ENCODE measurements around the gene MPV17L2. TPM values are rescaled to one million over a fixed set of nuclear protein-coding genes. Genes with fewer than 3 reads are reported as not detected.
A peak's percentile ranks its signal among the peaks of the same experiment; 100 is the strongest.

MPV17L2 gene
- polyA plus RNA-seq, 2 of the 4 experiments (the other 2 are of a cell fraction): 8.3 to 13.9 TPM

DNA sequence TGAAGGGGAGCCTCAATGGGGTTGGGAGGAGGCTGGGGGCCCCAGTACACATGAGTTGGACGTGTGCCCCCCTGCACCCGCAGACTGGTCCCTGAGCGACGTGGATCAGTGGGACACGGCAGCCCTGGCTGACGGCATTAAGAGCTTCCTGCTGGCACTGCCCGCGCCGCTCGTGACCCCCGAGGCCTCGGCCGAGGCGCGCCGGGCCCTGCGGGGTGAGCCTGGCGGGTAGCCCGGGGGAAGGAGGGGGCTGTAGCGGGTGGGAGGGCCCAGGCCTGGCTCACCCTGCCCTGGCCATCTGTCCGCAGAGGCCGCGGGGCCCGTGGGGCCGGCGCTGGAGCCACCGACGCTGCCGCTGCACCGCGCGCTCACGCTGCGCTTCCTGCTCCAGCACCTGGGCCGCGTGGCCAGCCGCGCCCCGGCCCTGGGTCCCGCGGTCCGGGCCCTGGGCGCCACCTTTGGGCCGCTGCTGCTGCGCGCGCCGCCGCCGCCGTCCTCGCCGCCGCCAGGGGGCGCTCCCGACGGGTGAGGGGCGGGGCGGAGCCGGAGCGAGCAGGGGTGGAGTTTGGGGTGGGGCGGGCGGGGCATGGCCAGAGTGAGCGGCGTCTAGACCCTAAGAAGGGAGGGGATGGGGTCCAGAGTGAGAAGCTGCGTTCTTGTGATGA is 31.9 kb upstream of the MPV17L2 start (continued):
- TF ChIP-seq SMC3 (IDR thresholded peaks at IDR 0.05) (peak; percentile 51), JUN (IDR thresholded peaks at IDR 0.05) (peak in 1 of 2 experiments; percentile 24; a peak in 1 of 5 replicates), EP300 (IDR thresholded peaks at IDR 0.05) (no peak), FOSL2 (IDR thresholded peaks at IDR 0.05) (no peak), FOSL2 (CRISPR knock-in tag; IDR thresholded peaks at IDR 0.05) (no peak), PHF8 (IDR thresholded peaks at IDR 0.05; ENCODE audit: borderline replicate concordance, low read depth) (no peak), NPAS2 (CRISPR knock-in tag; IDR thresholded peaks at IDR 0.05; ENCODE audit: borderline replicate concordance) (no peak), MAZ (IDR thresholded peaks at IDR 0.05; ENCODE audit: borderline replicate concordance, low read depth, low read length) (0 out of 2 replicates have a peak, but pooled peaks have one; percentile 43), RFX5 (IDR thresholded peaks at IDR 0.05) (no peak), MYC (IDR thresholded peaks at IDR 0.05; ENCODE audit: borderline replicate concordance, low read length) (no peak), ZNF302 (CRISPR knock-in tag; IDR thresholded peaks at IDR 0.05) (no peak), ZFP36 (IDR thresholded peaks at IDR 0.05; ENCODE audit: borderline replicate concordance, partially characterized antibody) (no peak), RNF2 (IDR thresholded peaks at IDR 0.05; ENCODE audit: borderline replicate concordance, low read depth) (no peak), FOSB (CRISPR knock-in tag; IDR thresholded peaks at IDR 0.05) (no peak), HEYL (CRISPR knock-in tag; IDR thresholded peaks at IDR 0.05) (no peak), MAFK (IDR thresholded peaks at IDR 0.05; ENCODE audit: partially characterized antibody) (no peak), RCOR1 (IDR thresholded peaks at IDR 0.05; ENCODE audit: low read depth, low read length) (no peak), CHD4 (IDR thresholded peaks at IDR 0.05; ENCODE audit: borderline replicate concordance) (no peak), ZC3H11A (IDR thresholded peaks at IDR 0.05) (no peak), CBX2 (IDR thresholded peaks at IDR 0.05; ENCODE audit: borderline replicate concordance, low read depth) (no peak), GATA3 (IDR thresholded peaks at IDR 0.05; ENCODE audit: borderline replicate concordance) (no peak), TP53 (CRISPR knock-in tag; IDR thresholded peaks at IDR 0.05) (no peak), RARB (CRISPR knock-in tag; IDR thresholded peaks at IDR 0.05) (no peak), TFCP2L1 (CRISPR knock-in tag; IDR thresholded peaks at IDR 0.05) (no peak), HOXB13 (CRISPR knock-in tag; IDR thresholded peaks at IDR 0.05; ENCODE audit: low read depth) (no peak), KDM1A (IDR thresholded peaks at IDR 0.05; ENCODE audit: low read depth) (no peak), POLR2A (IDR thresholded peaks at IDR 0.05; ENCODE audit: low read length) (peak; percentile 37), CEBPB (IDR thresholded peaks at IDR 0.05) (no peak)
- TF ChIP-seq, protein P1, sequence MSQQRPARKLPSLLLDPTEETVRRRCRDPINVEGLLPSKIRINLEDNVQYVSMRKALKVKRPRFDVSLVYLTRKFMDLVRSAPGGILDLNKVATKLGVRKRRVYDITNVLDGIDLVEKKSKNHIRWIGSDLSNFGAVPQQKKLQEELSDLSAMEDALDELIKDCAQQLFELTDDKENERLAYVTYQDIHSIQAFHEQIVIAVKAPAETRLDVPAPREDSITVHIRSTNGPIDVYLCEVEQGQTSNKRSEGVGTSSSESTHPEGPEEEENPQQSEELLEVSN (IDR thresholded peaks at IDR 0.05; ENCODE audit: borderline replicate concordance, low read depth): no peak
- TF ChIP-seq, protein P2, sequence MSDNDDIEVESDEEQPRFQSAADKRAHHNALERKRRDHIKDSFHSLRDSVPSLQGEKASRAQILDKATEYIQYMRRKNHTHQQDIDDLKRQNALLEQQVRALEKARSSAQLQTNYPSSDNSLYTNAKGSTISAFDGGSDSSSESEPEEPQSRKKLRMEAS (IDR thresholded peaks at IDR 0.05): 0 out of 2 replicates have a peak, but pooled peaks have one; percentile 18
- TF ChIP-seq, protein P3, sequence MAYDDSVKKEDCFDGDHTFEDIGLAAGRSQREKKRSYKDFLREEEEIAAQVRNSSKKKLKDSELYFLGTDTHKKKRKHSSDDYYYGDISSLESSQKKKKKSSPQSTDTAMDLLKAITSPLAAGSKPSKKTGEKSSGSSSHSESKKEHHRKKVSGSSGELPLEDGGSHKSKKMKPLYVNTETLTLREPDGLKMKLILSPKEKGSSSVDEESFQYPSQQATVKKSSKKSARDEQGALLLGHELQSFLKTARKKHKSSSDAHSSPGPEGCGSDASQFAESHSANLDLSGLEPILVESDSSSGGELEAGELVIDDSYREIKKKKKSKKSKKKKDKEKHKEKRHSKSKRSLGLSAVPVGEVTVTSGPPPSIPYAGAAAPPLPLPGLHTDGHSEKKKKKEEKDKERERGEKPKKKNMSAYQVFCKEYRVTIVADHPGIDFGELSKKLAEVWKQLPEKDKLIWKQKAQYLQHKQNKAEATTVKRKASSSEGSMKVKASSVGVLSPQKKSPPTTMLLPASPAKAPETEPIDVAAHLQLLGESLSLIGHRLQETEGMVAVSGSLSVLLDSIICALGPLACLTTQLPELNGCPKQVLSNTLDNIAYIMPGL (CRISPR knock-in tag; IDR thresholded peaks at IDR 0.05; ENCODE audit: borderline replicate concordance): no peak
- TF ChIP-seq, protein P4, sequence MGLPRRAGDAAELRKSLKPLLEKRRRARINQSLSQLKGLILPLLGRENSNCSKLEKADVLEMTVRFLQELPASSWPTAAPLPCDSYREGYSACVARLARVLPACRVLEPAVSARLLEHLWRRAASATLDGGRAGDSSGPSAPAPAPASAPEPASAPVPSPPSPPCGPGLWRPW (IDR thresholded peaks at IDR 0.05): no peak
- TF ChIP-seq, protein P5, sequence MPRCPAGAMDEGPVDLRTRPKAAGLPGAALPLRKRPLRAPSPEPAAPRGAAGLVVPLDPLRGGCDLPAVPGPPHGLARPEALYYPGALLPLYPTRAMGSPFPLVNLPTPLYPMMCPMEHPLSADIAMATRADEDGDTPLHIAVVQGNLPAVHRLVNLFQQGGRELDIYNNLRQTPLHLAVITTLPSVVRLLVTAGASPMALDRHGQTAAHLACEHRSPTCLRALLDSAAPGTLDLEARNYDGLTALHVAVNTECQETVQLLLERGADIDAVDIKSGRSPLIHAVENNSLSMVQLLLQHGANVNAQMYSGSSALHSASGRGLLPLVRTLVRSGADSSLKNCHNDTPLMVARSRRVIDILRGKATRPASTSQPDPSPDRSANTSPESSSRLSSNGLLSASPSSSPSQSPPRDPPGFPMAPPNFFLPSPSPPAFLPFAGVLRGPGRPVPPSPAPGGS (IDR thresholded peaks at IDR 0.05): no peak
- TF ChIP-seq, protein P6, sequence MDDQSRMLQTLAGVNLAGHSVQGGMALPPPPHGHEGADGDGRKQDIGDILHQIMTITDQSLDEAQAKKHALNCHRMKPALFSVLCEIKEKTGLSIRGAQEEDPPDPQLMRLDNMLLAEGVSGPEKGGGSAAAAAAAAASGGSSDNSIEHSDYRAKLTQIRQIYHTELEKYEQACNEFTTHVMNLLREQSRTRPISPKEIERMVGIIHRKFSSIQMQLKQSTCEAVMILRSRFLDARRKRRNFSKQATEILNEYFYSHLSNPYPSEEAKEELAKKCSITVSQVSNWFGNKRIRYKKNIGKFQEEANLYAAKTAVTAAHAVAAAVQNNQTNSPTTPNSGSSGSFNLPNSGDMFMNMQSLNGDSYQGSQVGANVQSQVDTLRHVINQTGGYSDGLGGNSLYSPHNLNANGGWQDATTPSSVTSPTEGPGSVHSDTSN (IDR thresholded peaks at IDR 0.05): no peak
- TF ChIP-seq, protein P7, sequence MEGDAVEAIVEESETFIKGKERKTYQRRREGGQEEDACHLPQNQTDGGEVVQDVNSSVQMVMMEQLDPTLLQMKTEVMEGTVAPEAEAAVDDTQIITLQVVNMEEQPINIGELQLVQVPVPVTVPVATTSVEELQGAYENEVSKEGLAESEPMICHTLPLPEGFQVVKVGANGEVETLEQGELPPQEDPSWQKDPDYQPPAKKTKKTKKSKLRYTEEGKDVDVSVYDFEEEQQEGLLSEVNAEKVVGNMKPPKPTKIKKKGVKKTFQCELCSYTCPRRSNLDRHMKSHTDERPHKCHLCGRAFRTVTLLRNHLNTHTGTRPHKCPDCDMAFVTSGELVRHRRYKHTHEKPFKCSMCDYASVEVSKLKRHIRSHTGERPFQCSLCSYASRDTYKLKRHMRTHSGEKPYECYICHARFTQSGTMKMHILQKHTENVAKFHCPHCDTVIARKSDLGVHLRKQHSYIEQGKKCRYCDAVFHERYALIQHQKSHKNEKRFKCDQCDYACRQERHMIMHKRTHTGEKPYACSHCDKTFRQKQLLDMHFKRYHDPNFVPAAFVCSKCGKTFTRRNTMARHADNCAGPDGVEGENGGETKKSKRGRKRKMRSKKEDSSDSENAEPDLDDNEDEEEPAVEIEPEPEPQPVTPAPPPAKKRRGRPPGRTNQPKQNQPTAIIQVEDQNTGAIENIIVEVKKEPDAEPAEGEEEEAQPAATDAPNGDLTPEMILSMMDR (IDR thresholded peaks at IDR 0.05): peak; percentile 91

All from A549 (cell line).